Left lung (tissue), 10 donors: Measurements from ENCODE around the gene HYI. TPM values are rescaled to one million over a fixed set of nuclear protein-coding genes. Genes with fewer than 3 reads are reported as not detected.

Experiments used
- ATAC-seq: fragments of 200-7000 bp; cut with Tn5 transposase; one replicate; pipeline ENCODE4 v1.9.1; 2020; ENCODE audit warnings: moderate library complexity
- DNase-seq, 4 donors: peaks; one replicate each; pipeline ENCODE4 v3.0.0-alpha.2; 2013 to 2020
- H3K27ac ChIP-seq, 2 donors: fragments of 200-600 bp; sonication (generic) in 1 of 2; one replicate each; pipeline versions ENCODE4 v1.5.0 to v1.8.0; 2020 to 2021
- H3K27me3 ChIP-seq, 2 donors: fragments of 200-600 bp; sonication (generic) in 1 of 2; one replicate each; pipeline versions ENCODE4 v1.5.0 to v1.8.0; 2020 to 2021
- H3K36me3 ChIP-seq, 2 donors: fragments of 200-600 bp; sonication (generic) in 1 of 2; one replicate each; pipeline versions ENCODE4 v1.5.0 to v1.8.0; 2020 to 2021
- H3K4me1 ChIP-seq, 2 donors: fragments of 200-600 bp; one replicate each; pipeline ENCODE4 v1.8.0; 2021
- H3K4me3 ChIP-seq, 2 donors: fragments of 200-600 bp; sonication (generic) in 1 of 2; one replicate each; pipeline versions ENCODE4 v1.5.0 to v1.8.0; 2020 to 2021; ENCODE audit warnings: mild to moderate bottlenecking in 1 of 2
- H3K9me3 ChIP-seq, 2 donors: fragments of 200-600 bp; sonication (generic) in 1 of 2; one replicate each; pipeline versions ENCODE4 v1.5.0 to v1.8.0; 2020 to 2021
- intact Hi-C, 2 donors: fragments of 100-400 bp; cut with DNase I; formaldehyde crosslinking; loops; one replicate each; pipeline versions ENCODE4 v1.11.2 to v1.14.2; 2022
- microRNA-seq, 2 donors: library from miRNA; unstranded; fragments of <30 nt; microRNA quantifications; one replicate each; pipeline ENCODE4, GENCODE V29; 2019
- polyA plus RNA-seq, 6 donors: library from polyadenylated mRNA; unstranded; fragments of 120-200 nt; gene quantifications; one replicate each; pipeline ENCODE4 v1.2.1, GENCODE V29; 2013; ENCODE audit not compliant: insufficient read length in 6 of 6
- total RNA-seq, 2 donors: library from RNA; stranded (reverse); fragmentation: NEBNext Ultra II Directional; extraction: Animal tissue kit (Norgen Biotek cat#: 25700); gene quantifications; one replicate each; pipeline ENCODE4 v1.2.1, GENCODE V29; 2021
- TF ChIP-seq, protein P1 (sequence below), 2 donors: fragments of 200-600 bp; sonication (generic) in 1 of 2; IDR thresholded peaks; one replicate each; pipeline versions ENCODE4 v1.5.0 to v1.8.0; 2021; ENCODE audit warnings: antibody characterized with exemption in 2 of 2
- donor health status: DM: no; HTN: yes; CAD: no.
- donor health status: DM: no; HTN: no; CAD: no.

The HYI gene
- total and polyA plus RNA-seq, 8 donors: 42.5 to 60.2 (median 48.9) TPM

DNA sequence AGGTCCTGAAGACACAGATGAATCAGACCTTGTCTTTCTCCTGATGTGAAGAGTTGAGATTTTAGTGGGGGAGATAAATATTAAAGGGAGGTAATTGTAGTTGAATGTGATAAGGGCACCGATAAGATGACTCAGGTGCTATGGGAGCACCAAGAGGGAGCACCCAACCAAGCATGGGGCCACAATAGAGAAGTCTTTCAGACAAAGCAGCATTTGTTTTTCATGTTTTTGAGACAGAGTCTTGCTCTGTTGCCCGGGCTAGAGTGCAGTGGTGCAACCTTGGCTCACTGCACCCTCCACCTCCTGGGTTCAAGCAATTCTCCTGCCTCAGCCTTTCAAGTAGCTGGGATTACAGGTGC is 47.9 kb downstream of the HYI start:
- intact Hi-C loops: no loop called here
- Histone ChIP-seq H3K27ac (no peak overlapping the region), H3K9me3 (no peaks in the 10 kb centered on the region), H3K27me3 (no peaks in the 10 kb centered on the region), H3K4me1 (no peaks in the 10 kb centered on the region), H3K4me3 (no peak overlapping the region), H3K36me3 (peaks cover 0 to 80% of the 10 kb centered on the region in 2 donors)
- DNase-seq (no peak), ATAC-seq (no peak)
- TF ChIP-seq, protein P1, sequence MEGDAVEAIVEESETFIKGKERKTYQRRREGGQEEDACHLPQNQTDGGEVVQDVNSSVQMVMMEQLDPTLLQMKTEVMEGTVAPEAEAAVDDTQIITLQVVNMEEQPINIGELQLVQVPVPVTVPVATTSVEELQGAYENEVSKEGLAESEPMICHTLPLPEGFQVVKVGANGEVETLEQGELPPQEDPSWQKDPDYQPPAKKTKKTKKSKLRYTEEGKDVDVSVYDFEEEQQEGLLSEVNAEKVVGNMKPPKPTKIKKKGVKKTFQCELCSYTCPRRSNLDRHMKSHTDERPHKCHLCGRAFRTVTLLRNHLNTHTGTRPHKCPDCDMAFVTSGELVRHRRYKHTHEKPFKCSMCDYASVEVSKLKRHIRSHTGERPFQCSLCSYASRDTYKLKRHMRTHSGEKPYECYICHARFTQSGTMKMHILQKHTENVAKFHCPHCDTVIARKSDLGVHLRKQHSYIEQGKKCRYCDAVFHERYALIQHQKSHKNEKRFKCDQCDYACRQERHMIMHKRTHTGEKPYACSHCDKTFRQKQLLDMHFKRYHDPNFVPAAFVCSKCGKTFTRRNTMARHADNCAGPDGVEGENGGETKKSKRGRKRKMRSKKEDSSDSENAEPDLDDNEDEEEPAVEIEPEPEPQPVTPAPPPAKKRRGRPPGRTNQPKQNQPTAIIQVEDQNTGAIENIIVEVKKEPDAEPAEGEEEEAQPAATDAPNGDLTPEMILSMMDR (IDR thresholded peaks at IDR 0.05): no peak

DNA sequence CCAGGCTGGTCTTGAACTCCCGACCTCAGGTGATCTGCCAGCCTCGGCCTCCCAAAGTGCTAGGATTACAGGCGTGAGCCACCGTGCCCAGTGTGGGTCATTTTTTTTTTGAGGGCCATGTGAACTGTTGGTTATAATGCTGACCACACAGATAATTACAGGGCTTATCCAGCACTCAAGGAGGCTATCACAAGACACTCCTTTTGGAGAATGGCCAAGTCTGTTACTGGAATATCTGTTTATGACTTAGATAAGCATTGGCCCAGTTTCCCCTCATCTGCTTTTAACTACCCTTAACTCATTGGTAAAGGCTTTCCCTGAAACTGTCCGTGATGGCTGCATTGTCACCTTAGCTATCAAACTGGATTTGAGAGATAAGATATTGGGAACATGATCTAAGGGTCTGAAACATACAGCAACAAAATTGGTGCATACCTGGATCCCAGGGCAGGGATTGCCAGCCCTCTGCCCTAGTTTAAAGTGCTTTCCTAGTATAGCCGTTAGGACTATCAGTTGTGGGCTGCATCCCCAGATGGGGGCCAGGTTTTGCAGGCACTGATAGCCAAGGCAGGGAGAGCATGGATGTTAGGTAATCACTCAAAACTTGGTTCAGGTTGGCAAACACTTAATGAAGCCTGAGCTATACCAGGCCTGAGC is 48.4 kb downstream of the HYI start:
- no peak overlapping the region for H3K4me3 ChIP-seq
- H3K27ac ChIP-seq: no peak overlapping the region
- no peaks in the 10 kb centered on the region for H3K4me1 ChIP-seq
- H3K36me3 ChIP-seq: peaks cover 0 to 77% of the 10 kb centered on the region in 2 donors
- no peaks in the 10 kb centered on the region for H3K9me3 ChIP-seq
- TF ChIP-seq, protein P1 (IDR thresholded peaks at IDR 0.05): no peak
- H3K27me3 ChIP-seq: no peaks in the 10 kb centered on the region
- no peak for ATAC-seq
- intact Hi-C loops: no loop called here
- no peak for DNase-seq

DNA sequence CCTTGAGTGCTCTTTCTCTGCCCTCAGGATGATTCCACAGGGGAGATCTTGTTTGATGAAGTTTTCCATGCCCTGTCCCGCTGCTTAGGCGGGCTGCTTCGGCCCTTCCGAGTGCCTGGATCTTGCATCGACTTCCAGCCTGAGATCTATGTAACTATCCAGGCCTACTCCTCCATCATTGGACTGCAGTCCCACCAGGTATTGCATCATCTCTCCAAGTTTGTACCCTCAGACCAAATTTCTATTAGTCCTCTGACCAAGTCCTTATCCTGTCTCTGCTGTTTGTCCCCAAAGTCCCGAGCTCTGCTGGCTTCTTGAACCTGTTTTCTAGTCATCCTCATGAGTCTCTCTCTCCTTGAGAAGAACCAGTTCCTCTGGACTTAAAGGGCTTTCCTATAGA is 49.4 kb downstream of the HYI start:
- H3K27ac ChIP-seq: no peak overlapping the region
- H3K4me1 ChIP-seq: no peaks in the 10 kb centered on the region
- H3K36me3 ChIP-seq: peaks cover 0 to 67% of the 10 kb centered on the region in 2 donors
- TF ChIP-seq, protein P1 (IDR thresholded peaks at IDR 0.05): no peak
- no peaks in the 10 kb centered on the region for H3K27me3 ChIP-seq
- ATAC-seq: no peak
- intact Hi-C loops: no loop called here
- H3K4me3 ChIP-seq: no peak overlapping the region
- no peaks in the 10 kb centered on the region for H3K9me3 ChIP-seq
- DNase-seq: no peak

DNA sequence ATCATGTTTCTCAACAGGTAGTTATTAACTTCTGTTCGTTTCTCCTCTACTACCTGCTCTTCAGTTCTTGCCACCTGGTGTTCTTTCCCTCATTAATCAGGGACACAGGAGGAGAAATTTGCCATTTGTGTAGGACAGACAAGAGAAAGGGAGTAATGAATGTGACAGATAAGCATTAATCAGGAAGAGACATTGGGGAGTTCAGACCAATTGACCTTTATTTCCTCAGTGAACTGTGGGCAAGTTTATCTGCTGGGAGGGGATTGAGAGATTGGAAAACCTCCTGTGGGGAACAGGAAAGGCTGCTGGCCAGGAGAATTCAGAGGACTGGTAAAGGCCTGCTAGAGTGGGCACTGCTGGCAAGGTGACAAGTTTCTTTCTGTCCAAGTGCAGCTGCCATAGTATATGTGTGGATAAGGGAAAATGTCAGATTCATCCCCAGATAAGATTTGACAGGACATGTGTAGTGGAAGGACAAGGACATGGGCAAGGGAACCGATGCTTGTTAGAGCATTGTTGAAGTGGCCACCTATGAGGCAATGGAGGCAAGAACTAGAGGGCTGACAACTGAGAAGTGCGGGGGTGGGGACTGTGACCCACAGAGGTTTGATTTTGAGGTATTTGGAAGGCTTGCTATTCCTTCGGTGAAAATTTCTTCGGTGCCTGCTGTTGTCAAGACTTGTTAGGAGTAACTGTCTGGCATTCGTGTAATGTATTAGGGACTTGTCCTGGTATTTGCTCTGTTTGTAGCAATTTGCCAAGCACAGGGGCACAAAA is 51.5 kb downstream of the HYI start:
- Histone ChIP-seq H3K4me3 (no peak overlapping the region), H3K27ac (no peak overlapping the region), H3K27me3 (no peaks in the 10 kb centered on the region), H3K36me3 (peaks cover 0 to 49% of the 10 kb centered on the region in 2 donors), H3K4me1 (no peaks in the 10 kb centered on the region), H3K9me3 (no peaks in the 10 kb centered on the region)
- ATAC-seq (no peak), DNase-seq (no peak)
- intact Hi-C loops: no loop called here
- TF ChIP-seq, protein P1 (IDR thresholded peaks at IDR 0.05): no peak

Small RNAs within 50 kb of the gene (microRNA-seq; reads per million reads assigned to microRNA genes)
- 0.82 to 0.84 reads per million in 2 donors for gene MIR6735

Other genes starting within 250 kb of the HYI start
- 100 to 1,000 TPM; 104 to 202 TPM for gene TMEM125, start 183.9 kb downstream of the HYI start, total RNA-seq
- 10 to 100 TPM; 36.1 to 44.0 (median 40.2) TPM for gene TMEM125, start 183.9 kb downstream of the HYI start, polyA plus RNA-seq
- 10 to 100 TPM; 13.1 to 22.5 TPM for gene C1orf210, start 168.3 kb downstream of the HYI start, total RNA-seq
- 10 to 100 TPM in 1 of 6 donors, 1 to 10 TPM in 5; 8.5 to 12.9 (median 9.1) TPM for gene C1orf210, start 168.3 kb downstream of the HYI start, polyA plus RNA-seq
- gene TIE1, start 152.9 kb downstream of the HYI start, total RNA-seq: 10 to 100 TPM; 38.5 to 67.8 TPM
- gene TIE1, start 152.9 kb downstream of the HYI start, polyA plus RNA-seq: 100 to 1,000 TPM in 3 of 6 donors, 10 to 100 TPM in 3; 87.6 to 110 (median 98.3) TPM
- under 1 TPM; 0.24 to 0.67 TPM for gene MPL, start 116.1 kb downstream of the HYI start, total RNA-seq
- 1 to 10 TPM; 1.0 to 1.4 (median 1.3) TPM for gene MPL, start 116.1 kb downstream of the HYI start, polyA plus RNA-seq
- 10 to 100 TPM in 1 of 2 donors, 1 to 10 TPM in 1; 7.9 to 18.0 TPM for gene CDC20, start 95.0 kb downstream of the HYI start, total RNA-seq
- 10 to 100 TPM; 30.3 to 73.7 (median 32.9) TPM for gene CDC20, start 95.0 kb downstream of the HYI start, polyA plus RNA-seq
- gene ELOVL1, start 85.9 kb downstream of the HYI start, total RNA-seq: 100 to 1,000 TPM; 118 to 144 TPM
- 10 to 100 TPM; 64.9 to 83.7 (median 78.2) TPM for gene ELOVL1, start 85.9 kb downstream of the HYI start, polyA plus RNA-seq
- 10 to 100 TPM; 40.3 to 48.5 TPM for gene MED8, start 64.1 kb downstream of the HYI start, total RNA-seq
- 10 to 100 TPM; 32.1 to 37.6 (median 36.2) TPM for gene MED8, start 64.1 kb downstream of the HYI start, polyA plus RNA-seq
- gene SZT2, start 64.0 kb downstream of the HYI start, total RNA-seq: 10 to 100 TPM; 40.1 to 68.0 TPM
- gene SZT2, start 64.0 kb downstream of the HYI start, polyA plus RNA-seq: 10 to 100 TPM; 25.3 to 38.1 (median 30.8) TPM
- 100 to 1,000 TPM; 123 to 279 TPM for gene PTPRF, start 77.0 kb upstream of the HYI start, total RNA-seq
- 100 to 1,000 TPM; 154 to 249 (median 195) TPM for gene PTPRF, start 77.0 kb upstream of the HYI start, polyA plus RNA-seq
- 10 to 100 TPM; 40.6 to 48.8 TPM for gene KDM4A, start 196.2 kb upstream of the HYI start, total RNA-seq
- 10 to 100 TPM; 57.6 to 62.7 (median 60.8) TPM for gene KDM4A, start 196.2 kb upstream of the HYI start, polyA plus RNA-seq